Measurements from ENCODE around the gene TLN1.

Gene TLN1

DNA sequence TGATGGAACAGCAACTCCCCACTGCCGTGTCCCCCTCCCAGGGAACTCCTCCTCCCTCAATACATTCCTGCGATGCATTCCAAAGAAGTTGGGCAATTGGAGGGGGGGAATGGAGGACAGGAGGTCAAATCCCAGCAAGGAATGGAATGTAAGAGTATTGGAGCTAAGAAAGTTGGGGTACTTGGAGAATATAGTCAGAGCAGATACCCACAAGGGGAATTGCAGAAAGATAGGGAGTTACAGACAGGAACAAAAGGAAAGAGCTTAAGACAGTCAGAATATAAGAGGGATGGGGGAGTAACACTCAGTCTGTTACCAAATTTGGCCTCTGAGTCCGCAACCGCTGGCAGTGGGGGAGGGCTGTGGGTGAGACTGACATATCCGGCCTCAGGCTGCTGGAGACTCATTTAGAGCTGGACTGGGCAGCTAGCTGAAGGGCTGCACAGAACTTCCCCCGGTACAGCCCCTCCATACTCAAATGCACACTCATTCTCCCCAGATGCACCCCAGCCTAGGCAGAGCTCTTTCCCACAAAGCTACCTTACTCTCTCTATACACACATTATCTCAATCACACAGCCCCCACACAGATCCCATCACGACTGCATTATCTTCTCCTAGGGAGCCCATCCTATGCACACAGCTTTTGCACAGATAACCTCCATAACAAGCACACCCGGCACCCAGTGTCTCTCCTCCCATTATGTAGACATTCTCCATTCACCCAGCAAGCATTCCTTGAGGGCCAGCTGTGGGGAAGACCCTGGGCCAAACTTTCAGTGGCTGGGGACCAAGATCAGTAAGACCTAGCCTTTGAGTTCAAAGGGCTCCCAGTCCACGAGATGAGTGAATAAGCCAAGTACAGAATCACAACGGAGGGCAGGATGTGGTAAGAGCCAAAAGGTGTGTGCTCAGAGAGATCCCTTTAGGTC, 3.7 kb downstream of the TLN1 start:
- ATAC-seq, result peak; percentile 17
- DNase-seq, result peak; percentile 67

DNA sequence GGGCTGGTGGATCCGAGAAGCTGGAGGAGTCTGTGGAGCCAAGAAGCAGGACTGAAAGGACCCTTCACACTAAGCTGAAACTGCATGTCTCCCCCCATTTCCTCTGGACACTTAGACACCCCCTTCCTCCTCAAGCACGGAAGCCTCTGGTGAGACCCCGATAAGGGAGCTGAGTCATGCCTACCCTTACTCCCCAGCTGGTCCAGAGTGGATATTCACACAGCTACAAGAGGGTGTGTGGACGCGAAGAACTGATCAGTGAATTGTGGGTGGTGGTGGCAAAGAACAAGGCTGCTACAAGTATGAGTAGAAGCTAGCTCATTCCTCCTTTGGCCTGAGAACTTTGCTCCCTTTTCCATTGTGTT, 4.3 kb downstream of the TLN1 start:
- ATAC-seq, result no peak
- DNase-seq, result no peak

DNA sequence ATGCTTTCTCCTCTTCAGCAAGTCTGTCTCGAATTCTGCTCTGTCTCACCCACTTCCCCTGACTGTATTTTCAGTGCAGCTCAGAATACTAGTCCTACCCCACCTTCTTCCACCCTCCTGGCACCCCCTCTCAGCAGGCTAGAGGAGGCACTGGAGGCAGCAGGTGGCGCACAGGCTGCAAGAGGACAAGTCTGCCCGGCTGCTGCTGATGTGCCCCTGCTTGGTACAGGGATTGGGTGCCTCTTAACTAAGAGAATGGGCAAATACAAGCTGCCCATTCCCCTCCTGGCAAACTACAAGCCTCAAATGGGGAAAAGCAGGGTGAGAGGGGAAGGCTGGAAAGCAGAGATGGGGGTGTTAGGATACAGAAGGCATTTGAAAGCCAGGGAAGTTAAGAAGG, 5.1 kb downstream of the TLN1 start:
- ATAC-seq (no peak), DNase-seq (peak; percentile 40)

DNA sequence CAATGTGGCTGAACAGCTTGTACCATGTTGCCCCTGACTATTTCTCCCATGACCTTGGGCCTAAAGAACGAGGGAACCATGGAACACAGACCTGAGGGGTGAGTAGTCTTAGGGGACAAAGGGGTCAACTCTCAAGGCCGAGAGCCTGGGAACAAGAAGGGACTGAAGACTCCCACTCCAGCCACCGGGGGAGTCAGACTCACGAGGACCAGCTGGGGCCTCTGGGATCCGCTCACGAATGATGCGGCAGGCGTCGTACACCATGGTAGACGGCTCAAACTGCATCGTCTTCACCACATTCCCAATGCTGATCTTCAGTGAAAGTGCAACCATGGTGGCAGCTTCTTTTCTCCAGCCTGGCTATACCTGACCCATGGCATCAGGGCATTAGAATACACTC, 6.6 kb downstream of the TLN1 start:
- DNase-seq (no peak), ATAC-seq (no peak)

DNA sequence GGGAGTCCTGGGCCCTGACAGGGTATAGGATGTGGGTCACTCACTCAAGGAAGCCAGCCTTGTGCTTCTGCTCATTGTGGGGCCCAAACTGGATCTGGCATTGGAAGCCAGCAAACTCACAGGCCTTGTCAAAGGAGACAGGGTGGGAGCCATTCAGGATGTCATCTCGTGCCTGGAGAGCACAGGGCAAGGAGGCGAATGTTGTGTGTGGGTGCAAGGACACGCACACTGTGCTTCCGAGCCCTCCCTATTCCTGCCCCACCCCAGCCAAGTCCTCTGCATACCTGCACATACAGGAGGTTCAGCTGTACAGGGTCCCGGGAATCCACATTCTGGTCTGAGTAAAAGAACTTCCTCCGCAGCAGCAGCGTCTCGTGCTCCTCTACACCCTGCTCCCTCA, 8.1 kb downstream of the TLN1 start:
- DNase-seq, result no peak
- ATAC-seq, result no peak

DNA sequence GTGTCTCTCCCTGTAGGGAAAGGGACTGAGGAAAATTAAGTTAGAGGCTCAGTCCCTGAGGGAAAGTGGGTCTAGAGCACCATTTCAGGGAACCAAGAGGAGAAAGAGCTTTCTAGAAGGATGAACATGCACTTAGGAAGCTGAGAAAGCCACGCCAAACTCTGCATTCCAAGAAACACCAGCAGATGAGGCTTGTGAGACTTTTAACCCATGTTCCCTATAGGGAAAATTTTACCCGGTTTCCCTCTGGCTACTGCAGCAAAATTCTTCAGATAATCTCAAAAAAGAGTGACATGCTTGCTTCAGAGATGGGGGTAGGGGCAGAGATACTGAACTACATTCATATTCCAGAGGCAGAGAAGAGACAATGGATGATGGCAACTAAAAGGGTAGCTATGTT, 8.6 kb downstream of the TLN1 start:
- no peak for ATAC-seq
- DNase-seq, result no peak

DNA sequence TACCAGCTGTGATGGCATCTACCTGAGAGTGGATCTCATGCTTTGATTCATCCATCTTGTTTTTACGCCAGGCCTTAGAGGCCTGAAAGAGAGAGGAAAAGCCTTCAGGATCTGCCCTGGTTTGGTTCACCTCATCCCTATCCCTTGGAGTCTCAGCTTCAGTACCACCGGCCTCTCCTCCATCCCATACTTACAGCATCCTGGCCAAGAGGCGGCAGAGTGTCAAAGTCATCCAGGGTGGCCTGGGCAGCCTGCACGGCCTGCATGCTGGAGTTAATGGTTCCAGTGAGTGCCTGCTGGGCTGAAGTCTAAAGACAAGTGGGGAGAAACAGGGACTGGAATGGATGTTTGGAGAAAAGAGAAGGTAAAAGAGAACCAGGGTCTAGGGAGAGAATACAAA, 12.4 kb downstream of the TLN1 start:
- no peak for ATAC-seq
- DNase-seq, result no peak

DNA sequence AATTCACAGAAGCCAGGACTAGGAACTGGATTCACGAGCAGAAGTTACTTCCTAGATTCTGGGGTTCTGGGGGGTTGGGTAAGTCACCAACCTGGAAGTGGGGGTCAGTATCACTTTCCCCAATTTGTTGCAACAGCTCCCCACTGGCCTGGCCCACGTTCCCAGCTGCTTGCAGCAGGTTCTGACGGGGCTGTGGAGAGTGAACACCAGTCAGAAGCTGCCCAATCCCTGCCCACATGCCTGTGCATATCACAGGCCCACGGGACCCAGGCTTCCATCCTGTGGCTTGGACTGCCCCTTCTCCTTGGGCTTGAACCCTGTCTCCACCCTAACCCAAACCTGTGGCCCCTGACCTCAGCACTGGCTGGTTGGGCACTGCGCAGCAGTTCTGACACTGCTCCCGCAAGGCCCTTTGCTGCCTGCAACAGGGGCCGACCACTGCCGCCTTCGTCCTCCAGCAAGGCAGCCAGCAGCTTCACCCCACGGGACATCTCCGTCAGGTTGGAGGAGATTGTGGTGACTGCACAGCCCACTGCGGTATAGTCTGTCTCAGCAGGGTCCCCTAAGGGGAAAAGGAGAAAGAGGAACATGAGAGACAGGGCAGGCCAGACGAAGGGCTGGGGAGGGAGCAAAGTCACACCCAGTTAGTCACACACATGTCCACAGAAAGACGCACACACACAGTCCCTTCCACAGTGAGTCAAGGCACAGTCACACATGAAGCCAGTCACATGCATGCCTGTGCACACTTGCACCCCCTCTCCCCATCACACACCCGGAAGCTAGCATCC, 13.1 kb downstream of the TLN1 start:
- DNase-seq (no peak), ATAC-seq (no peak)

DNA sequence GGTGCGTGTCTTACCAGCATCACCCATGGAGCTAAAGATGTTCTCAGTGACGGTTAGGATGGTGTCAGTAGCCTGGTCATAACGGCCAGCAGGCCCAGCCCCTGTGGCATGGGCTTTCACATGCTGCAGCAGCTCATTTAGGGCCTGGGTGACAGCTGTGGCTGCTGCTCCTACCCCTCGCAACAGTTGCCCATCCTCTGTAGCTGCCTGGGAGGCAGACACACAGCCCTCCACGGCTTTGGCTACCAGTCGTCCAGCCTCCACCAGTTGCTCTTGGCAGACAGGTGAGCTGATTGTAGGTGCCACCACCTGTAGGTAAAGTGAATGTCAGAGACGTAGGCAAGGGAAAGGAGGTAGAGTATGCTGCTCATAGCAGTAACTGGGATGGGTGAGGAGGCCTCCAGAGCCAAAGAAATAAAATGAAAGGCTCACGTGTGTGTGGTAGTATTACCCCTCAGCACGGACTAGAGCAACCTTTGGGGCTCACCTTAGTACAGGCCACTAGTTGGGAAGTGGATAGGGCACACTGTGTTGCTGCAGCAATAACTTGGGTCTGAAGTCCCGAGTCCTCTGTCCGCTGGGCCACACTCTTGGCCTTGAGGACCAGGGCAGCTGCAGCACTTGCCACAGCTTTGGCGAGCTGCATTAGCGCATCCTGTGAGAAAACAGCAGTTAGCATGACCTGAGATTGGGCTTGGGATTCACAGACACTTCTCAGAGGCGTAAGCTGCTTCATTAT, 14.7 kb downstream of the TLN1 start:
- DNase-seq (no peak), ATAC-seq (no peak)

DNA sequence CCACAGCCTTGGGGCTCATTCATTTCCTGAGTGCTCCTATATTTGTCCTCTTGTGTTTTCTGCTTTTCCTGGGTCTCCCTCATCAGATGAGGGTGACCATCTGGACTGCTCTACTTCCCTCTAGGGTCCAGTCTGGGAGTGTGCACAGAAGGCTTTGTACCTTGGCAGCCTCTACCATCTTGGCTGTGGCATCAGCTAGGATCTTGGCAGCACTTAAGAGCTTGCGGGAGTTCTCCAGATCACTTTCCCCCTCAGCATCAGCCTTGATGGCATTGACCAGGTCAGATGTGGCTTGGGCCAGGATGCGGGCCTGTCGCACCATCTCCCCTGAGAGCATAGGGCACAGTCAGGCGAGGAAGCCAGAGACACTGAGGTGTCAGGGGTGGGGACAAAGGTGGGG, 15.8 kb downstream of the TLN1 start:
- ATAC-seq, result no peak

DNA sequence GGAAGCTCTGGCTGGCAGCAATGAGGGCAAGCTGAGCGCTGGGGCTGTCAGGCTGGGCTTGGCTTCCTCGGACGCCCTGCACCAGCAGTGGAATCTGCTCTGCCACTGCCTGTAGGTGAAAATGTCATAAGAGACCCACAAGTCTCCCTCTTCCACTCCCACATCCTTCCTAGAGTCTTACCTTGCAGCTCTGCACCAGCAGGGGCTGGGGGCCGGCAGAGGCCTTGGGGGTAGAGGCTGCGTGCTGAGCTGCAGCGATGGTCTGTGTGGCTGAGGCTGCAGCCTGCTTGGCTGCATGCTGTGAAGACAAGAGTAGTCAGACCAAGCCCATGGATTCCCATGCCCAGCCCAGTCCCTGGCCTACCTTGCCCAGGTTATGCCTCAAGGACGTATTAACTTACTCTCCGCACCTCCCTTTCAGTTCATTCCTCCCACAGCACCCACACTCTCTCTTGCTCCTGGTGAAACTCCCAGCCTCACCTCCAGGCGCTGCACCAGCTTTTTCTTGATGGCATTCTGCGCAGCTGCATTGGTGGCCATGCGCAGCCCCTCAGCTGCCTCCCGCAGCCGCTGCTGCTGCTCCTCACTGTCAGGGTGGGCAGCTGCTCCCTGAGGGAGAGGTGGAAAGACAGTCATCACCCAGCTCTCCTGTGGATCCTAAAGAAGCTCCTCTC, 17.3 kb downstream of the TLN1 start:
- no peak for ATAC-seq
- no peak for DNase-seq

More for the DNA sequence above, 15.8 kb downstream of the TLN1 start:
- no peak for DNase-seq

DNA sequence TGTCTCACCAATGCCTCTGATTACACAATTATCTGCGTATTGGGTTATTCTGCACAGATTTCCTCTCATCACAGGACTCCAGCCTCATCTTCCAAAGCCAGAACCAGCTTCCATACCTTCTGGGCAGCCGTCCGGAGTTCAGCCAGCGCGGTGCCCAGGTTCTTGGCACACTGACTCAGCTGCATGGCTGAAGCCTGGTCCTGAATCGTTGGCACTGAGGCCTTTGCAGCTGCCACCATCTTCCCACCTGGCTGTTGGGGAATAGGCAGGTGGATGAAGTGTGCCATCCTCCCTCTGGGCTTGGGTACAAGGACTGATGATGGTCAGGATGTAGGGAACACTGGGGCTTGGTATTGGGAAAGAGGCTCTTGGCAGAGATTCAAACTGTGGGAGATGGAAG, 17.9 kb downstream of the TLN1 start:
- DNase-seq, result no peak
- no peak for ATAC-seq

DNA sequence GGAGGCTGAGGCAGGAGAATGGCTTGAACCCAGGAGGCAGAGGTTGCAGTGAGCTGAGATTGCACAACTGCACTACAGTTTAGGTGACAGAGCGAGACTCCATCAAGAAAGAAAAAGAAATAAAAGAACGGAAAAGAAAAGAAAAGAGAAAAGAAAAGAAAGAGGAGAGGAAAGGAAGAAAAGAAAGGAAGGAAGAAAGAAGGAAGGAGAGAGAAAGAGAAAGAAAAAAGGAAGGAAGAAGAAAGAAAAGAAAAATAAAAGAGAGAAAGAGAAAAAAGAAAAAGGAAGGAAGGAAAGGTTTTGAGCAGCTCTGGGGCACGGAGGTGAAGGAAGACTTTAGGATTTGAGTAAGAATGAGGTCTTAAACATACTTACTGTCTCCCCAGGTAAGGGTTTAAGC, 18.4 kb downstream of the TLN1 start:
- ATAC-seq, result no peak
- no peak for DNase-seq

DNA sequence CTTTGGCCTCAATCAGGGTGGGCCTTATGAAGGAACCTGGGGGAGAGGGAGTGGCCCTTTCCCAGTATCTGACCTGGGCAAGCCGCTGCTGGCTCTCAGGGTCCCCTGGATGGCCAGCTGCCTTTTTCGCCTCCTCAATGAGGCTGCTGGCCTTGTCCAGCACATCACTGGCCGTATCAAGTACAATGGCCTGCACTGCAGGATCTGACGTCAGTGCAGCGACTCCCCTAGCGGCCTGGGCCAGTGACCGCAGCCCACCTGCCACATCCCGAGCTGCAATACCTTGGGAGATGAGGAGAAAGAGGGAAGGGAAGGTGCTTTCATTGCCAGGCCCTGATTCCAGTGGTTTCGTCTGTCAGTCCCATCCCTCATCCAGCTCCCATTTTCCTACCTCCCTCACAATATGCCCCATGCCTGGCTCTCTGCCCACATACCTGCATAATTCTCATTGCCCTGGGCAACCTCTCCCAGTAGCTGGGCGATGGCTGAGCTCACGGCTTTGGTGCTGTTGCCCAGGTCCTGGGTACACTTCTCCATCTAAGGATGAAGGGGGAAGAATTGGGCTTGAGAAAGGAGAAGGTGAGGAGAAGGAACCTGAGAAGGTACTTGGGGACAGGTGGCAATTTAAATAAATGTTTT, 19.1 kb downstream of the TLN1 start:
- no peak for DNase-seq
- ATAC-seq, result no peak

DNA sequence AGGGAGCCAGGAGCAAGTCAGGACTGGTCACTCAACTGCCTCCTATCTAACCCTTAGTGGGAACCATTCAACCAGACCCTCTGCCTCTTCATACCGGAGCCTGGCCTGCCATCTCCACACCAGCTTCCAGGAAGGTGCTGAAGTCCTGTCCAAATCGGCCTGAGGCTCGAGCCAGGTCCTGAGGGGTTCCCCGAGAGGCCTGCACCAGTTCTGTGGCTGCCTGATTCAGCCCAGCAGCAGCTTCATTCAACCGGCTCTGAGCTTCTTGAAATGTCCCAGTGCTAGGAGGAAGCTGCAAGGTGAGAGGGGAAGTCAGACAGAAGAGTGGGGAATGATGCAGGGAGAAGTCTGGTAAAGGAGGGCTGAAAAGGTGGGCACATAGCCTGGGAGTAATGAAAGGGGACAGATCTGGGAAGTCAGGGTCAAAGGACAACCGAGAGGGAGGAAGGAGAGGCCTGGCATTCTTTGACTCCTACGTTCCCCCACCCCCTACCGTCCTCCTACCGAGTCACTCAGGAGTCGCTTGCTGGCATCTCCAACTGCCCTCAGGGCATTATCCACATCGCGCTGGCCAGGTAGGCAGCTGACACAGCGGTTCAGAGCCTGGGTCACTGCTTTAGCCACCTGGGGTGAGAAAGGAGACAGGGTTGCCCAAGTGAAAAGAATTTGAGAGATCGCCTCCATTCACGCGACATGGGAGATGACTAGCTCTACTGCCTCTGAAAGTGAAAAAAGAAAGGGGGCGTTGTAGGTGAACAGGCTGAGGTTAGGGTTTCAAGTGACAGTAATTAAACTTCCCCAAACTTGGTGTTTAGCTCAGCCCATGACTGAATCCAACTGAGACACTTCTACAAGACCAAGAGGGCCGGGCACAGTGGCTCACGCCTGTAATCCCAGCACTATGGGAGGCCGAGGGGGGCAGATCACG, 20.2 kb downstream of the TLN1 start:
- DNase-seq (no peak), ATAC-seq (no peak)

DNA sequence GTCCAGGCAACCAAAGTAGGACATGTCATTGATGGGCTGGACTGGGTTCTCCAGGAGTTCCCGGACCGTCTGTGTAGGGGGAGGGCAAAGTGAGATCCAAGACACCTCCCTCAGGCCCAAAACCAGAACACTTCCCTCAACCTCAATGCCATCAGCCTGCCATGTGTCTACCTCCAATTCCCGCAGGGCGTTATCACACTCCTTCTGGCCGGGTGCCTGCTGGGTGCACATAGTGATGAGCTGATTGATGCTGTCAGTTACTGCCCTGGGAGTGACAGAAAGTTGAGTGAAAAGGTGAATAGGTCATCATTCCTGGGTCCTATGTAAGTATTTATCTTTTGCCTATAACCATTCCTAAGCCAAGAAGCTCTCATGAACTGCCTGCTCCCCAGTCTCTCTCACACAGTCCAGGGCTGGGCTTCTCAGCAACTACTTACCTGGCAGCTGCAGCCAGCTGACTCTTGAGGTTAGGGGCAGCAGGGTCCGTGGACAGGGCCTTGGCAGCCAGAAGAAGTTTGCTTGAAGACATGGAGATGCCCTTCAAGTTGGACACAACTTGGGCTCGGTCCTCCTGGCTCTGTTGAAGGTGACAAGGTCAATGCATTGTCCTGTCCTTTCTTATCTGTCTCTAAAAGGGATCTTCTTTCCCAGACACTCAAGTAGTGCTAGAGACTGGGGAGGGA, 21.0 kb downstream of the TLN1 start:
- ATAC-seq (no peak), DNase-seq (no peak)

DNA sequence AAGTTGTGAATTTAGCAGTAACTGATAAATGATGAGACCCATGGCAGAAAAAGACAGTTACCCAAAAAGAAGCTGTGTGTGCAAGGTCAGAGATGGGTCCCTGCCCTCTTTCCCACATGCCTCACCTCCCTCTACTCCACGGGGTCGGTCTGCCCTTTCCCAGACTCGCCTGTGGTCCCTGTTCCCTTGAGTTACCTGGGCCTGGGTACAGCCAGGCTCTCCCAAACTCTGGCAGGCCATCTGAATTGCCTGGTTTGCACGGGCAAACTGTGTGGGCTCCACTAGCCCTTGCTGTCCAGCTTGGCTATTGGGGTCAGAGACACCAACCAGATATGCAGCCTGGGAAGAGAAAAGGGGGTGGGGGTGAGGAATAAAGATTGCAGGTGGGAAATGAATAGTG, 23.8 kb downstream of the TLN1 start:
- ATAC-seq, result no peak

DNA sequence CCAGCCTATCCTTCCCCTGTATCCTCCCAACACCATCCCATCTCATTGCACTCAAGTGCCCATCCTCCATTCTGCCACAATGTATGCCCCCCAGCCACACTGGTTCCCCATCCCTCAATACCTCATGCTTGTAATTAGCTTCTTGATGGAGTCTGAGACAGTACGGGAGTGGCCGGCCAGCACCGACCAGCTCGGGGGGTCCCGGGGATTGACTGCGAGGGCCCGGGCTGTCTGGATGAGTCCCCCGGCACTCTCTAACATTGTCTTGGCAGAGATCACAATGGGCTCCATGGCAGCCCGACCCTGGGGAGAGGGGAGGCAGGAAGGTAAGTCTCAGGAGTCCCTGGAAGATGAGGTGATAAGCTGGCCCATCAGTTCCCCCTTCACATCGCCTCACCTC, 25.0 kb downstream of the TLN1 start:
- ATAC-seq (no peak), DNase-seq (no peak)

More for the DNA sequence above, 23.8 kb downstream of the TLN1 start:
- DNase-seq, result no peak

DNA sequence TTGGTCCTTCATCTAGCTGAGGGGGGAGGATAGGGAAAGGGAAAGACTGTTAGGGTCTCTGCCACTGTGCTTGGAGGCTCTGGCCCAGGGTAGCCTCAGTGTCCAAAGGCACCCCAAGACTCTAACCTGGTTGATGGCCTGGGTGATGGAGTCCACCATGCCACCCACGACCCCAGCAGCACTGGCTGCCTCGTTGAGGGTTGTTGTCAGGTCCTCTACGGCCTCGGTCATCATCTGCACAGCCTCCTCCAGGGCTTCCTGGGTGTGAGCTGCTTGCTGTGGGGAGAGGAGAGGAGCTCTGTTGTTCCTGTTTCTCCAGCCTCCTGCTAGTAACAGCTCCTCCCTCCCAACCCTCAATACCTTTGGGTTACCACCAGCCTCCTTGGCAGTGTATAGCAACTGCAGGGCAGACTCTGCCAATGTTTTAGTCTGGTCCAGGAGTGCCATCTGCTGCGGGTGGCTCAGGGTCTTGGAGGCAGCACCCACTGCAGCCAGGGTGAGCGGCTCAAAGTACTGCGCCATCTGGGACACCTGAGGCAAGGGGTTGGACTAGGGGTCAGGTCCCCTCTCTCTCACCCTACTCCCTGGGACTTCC, 26.1 kb downstream of the TLN1 start:
- DNase-seq (no peak), ATAC-seq (no peak)

DNA sequence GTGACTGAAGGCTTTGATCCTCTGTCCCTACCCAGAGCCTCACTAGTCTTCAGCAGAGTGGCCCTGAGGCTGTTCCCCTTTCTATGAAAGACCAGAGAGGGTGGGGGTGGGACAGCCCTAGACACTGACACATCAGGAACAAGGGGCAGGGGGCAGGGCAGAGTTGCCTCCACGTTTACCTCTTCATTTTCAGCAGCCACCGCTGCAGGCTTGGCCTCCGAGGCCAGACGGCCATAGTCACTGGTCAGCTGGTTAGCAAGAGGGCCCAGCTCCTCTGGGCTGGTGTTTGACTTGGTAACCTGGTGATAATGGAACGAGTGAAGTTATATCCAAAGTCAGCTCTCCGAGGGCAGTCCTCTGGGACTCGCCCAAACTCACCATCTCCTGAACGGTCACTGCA, 26.6 kb downstream of the TLN1 start:
- DNase-seq (no peak), ATAC-seq (no peak)

Data from stimulated activated naive CD8-positive, alpha-beta T cell treated with anti-CD3 and anti-CD28 coated beads, Interleukin-15, Interleukin-2, amounts not matched to agents 100 U/mL and 50 U/mL, for 24 hours (primary cell).